B cell (primary cell): ENCODE results near the gene ZMPSTE24. TPM values are rescaled to one million over a fixed set of nuclear protein-coding genes. Genes with fewer than 3 reads are reported as not detected.

ENCODE experiments used
- ATAC-seq: fragments of 200-7000 bp; cut with Tn5 transposase; one replicate; pipeline ENCODE4 v1.10.0; 2021; ENCODE audit warnings: low read depth, mild to moderate bottlenecking, moderate number of reproducible peaks, moderate library complexity
- CTCF ChIA-PET: fragments of 350-600 bp; sonication (Branson Sonifier 250); formaldehyde crosslinking; loops from one replicate; lab custom pipeline; 2021; ENCODE audit warnings: antibody characterized with exemption, inconsistent platforms; lab: Charles Lee
- POLR2A ChIA-PET: fragments of 350-600 bp; sonication (Branson Sonifier 250); formaldehyde crosslinking; loops from one replicate; lab custom pipeline; 2021; ENCODE audit warnings: antibody characterized with exemption; lab: Charles Lee
- DNase-seq: peaks from one replicate; pipeline ENCODE4 v3.0.0; 2013
- H2AFZ ChIP-seq: 2 replicates; pipeline ENCODE4 v1.6.1; 2012; ENCODE audit warnings: mild to moderate bottlenecking, low read depth, low read length; ENCODE audit not compliant: insufficient read depth, poor library complexity, severe bottlenecking
- H3K27ac ChIP-seq, 2 donors: 1 replicate in 1 of 2; 2 replicates in 1 of 2; pipeline ENCODE4 v1.5.1; 2012 to 2013; ENCODE audit warnings: low read length in 2 of 2, mild to moderate bottlenecking in 2 of 2, moderate library complexity in 1 of 2
- H3K27me3 ChIP-seq, 4 experiments: fragments of 200-600 bp in 1 of 4; sonication (generic) in 1 of 4; replicated peaks in 1 of 4; 1 replicate in 2 of 4; 2 replicates in 2 of 4; pipeline versions ENCODE4 v1.6.1 to v1.7.0; 2013 to 2016; ENCODE audit warnings: low read length in 3 of 4, mild to moderate bottlenecking in 2 of 4, mixed read lengths in 1 of 4, moderate library complexity in 1 of 4; ENCODE audit not compliant: insufficient read depth in 4 of 4, control insufficient read depth in 3 of 4; ENCODE audit errors: control extremely low read depth in 1 of 4
- H3K36me3 ChIP-seq, 2 experiments: replicated peaks in 1 of 2; 1 replicate in 1 of 2; 2 replicates in 1 of 2; pipeline versions ENCODE4 v1.6.1 to v1.7.1; 2013; ENCODE audit warnings: low read length in 1 of 2; ENCODE audit not compliant: insufficient read depth in 2 of 2, control insufficient read depth in 1 of 2; ENCODE audit errors: control extremely low read depth in 1 of 2, extremely low read depth in 1 of 2
- H3K4me1 ChIP-seq, 2 donors: fragments of 200-600 bp in 1 of 2; sonication (generic) in 1 of 2; 1 replicate in 1 of 2; 2 replicates in 1 of 2; pipeline versions ENCODE4 v1.5.1 to v1.6.1; 2013 to 2017; ENCODE audit warnings: low read length in 2 of 2; ENCODE audit not compliant: control insufficient read depth in 2 of 2, insufficient read depth in 2 of 2
- H3K4me2 ChIP-seq: replicated peaks from 2 replicates; pipeline ENCODE3; 2012; ENCODE audit warnings: mild to moderate bottlenecking, low read depth, low read length; ENCODE audit not compliant: poor library complexity, severe bottlenecking
- H3K4me3 ChIP-seq, 5 experiments: fragments of 200-600 bp in 1 of 5; sonication (generic) in 1 of 5; 1 replicate in 3 of 5; 2 replicates in 2 of 5; pipeline versions ENCODE4 v1.5.1 to v1.7.0; 2011 to 2016; ENCODE audit warnings: low read length in 4 of 5, mild to moderate bottlenecking in 4 of 5, low read depth in 2 of 5, control low read depth in 1 of 5, moderate library complexity in 1 of 5; ENCODE audit not compliant: insufficient read depth in 1 of 5; ENCODE audit errors: control extremely low read depth in 1 of 5, extremely low read depth in 1 of 5
- H3K79me2 ChIP-seq: fragments of 200-600 bp; sonication (generic); one replicate; pipeline ENCODE4 v1.6.0; 2016; ENCODE audit warnings: low read length; ENCODE audit not compliant: control insufficient read depth, insufficient read depth
- H3K9ac ChIP-seq: fragments of 200-600 bp; sonication (generic); 2 replicates; pipeline ENCODE4 v1.6.1; 2017; ENCODE audit warnings: mild to moderate bottlenecking, low read length, moderate library complexity
- H3K9me3 ChIP-seq, 3 donors: one replicate each; pipeline versions ENCODE4 v1.6.1 to v1.7.1; 2013; ENCODE audit warnings: low read length in 2 of 3; ENCODE audit not compliant: control insufficient read depth in 2 of 3, insufficient read depth in 1 of 3; ENCODE audit errors: control extremely low read depth in 1 of 3
- H4K20me1 ChIP-seq: 2 replicates; pipeline ENCODE4 v1.6.0; 2012; ENCODE audit warnings: mild to moderate bottlenecking, low read length; ENCODE audit not compliant: insufficient read depth, control insufficient read depth, poor library complexity, severe bottlenecking
- H3K27ac Mint-ChIP-seq: one replicate; pipeline ENCODE4 v1.8.0; 2021; ENCODE audit warnings: mixed read lengths
- H3K27me3 Mint-ChIP-seq: one replicate; pipeline ENCODE4 v1.8.0; 2021; ENCODE audit warnings: mixed read lengths
- H3K4me1 Mint-ChIP-seq: one replicate; pipeline ENCODE4 v1.8.0; 2021; ENCODE audit warnings: mixed read lengths
- H3K4me3 Mint-ChIP-seq: one replicate; pipeline ENCODE4 v1.8.0; 2021; ENCODE audit warnings: mixed read lengths
- H3K9me3 Mint-ChIP-seq: one replicate; pipeline ENCODE4 v1.8.0; 2022; ENCODE audit warnings: mixed read lengths; ENCODE audit not compliant: insufficient read depth
- EZH2 ChIP-seq: IDR thresholded peaks from 2 replicates; pipeline ENCODE4 v1.6.1; 2012; ENCODE audit warnings: borderline replicate concordance, low read depth, mild to moderate bottlenecking, moderate library complexity, low read length; ENCODE audit not compliant: insufficient read depth, poor library complexity, severe bottlenecking
- WGBS: methylation state at CpG from one replicate; pipeline ENCODE4 v1.1.5; 2013; ENCODE audit warnings: missing lambda C conversion rate; ENCODE audit not compliant: insufficient coverage; 5-methylcytosine and 5-hydroxymethylcytosine counted together
- intact Hi-C: fragments of 100-400 bp; cut with micrococcal nuclease; formaldehyde crosslinking; loops from one replicate; pipeline ENCODE4 v1.10.0; 2022
- polyA plus RNA-seq: library from polyadenylated mRNA; depleted of rRNA; stranded (reverse); fragments of >200 nt; gene quantifications from 2 replicates; pipeline ENCODE4 v1.2.3, GENCODE V29; 2012
- total RNA-seq, 2 donors: library from RNA; stranded (reverse); fragments of 120-200 nt in 1 of 2; gene quantifications; 1 replicate in 1 of 2; 2 replicates in 1 of 2; pipeline versions ENCODE4 v1.2.3 to v1.2.4, GENCODE V29; 2013 to 2022
- TF ChIP-seq, protein P1 (sequence below): fragments of 200-600 bp; IDR thresholded peaks from one replicate; pipeline ENCODE4 v1.8.0; 2022; ENCODE audit warnings: antibody characterized with exemption, mild to moderate bottlenecking

Gene ZMPSTE24
- total and polyA plus RNA-seq, 2 donors (not counting 1 experiment from before 2014, with no cell fraction given), result 3.5 to 18.5 TPM

DNA sequence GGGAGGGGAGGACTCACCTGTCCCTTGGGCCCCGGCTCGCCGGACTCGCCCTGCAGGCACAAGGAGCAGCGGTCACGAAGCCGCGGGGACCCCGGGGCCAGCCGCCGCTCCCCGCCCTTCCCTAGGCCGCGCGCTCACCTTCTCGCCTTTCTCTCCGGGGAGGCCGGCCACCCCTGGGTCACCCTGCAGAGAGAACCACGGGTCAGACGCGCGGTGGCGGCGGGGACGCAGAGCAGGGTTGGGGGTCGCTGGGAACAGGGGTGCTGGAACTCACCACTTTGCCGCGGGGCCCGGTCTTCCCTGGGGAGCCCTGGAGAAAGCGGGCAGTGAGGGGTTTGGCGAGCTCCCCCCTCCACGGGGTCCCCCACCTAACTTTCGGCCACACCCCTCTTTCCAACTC, 45.8 kb downstream of the ZMPSTE24 start:
- no peaks in the 10 kb centered on the region for H3K9me3 Mint-ChIP-seq
- ChIA-PET CTCF (no interaction called here), POLR2A (no interaction called here)
- TF ChIP-seq EZH2, result no peak
- TF ChIP-seq, protein P1, sequence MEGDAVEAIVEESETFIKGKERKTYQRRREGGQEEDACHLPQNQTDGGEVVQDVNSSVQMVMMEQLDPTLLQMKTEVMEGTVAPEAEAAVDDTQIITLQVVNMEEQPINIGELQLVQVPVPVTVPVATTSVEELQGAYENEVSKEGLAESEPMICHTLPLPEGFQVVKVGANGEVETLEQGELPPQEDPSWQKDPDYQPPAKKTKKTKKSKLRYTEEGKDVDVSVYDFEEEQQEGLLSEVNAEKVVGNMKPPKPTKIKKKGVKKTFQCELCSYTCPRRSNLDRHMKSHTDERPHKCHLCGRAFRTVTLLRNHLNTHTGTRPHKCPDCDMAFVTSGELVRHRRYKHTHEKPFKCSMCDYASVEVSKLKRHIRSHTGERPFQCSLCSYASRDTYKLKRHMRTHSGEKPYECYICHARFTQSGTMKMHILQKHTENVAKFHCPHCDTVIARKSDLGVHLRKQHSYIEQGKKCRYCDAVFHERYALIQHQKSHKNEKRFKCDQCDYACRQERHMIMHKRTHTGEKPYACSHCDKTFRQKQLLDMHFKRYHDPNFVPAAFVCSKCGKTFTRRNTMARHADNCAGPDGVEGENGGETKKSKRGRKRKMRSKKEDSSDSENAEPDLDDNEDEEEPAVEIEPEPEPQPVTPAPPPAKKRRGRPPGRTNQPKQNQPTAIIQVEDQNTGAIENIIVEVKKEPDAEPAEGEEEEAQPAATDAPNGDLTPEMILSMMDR, result no peak
- H3K4me3 Mint-ChIP-seq, result no peak overlapping the region
- Histone ChIP-seq H2AFZ (no peak overlapping the region), H3K9ac (no peak overlapping the region), H3K4me3 (no peak overlapping the region), H3K27ac (no peak overlapping the region), H3K79me2 (no peaks in the 10 kb centered on the region), H3K4me1 (no peaks in the 10 kb centered on the region), H3K4me2 (no peak overlapping the region), H3K36me3 (no peaks in the 10 kb centered on the region), H4K20me1 (no peaks in the 10 kb centered on the region), H3K9me3 (no peaks in the 10 kb centered on the region), H3K27me3 (no peaks in the 10 kb centered on the region)
- intact Hi-C loops, result no loop called here
- 96% methylated on average over 31 of the region's 33 CpGs for WGBS
- H3K27ac Mint-ChIP-seq, result no peak overlapping the region
- ATAC-seq, result no peak
- no peaks in the 10 kb centered on the region for H3K27me3 Mint-ChIP-seq
- DNase-seq, result no peak
- H3K4me1 Mint-ChIP-seq, result no peaks in the 10 kb centered on the region

DNA sequence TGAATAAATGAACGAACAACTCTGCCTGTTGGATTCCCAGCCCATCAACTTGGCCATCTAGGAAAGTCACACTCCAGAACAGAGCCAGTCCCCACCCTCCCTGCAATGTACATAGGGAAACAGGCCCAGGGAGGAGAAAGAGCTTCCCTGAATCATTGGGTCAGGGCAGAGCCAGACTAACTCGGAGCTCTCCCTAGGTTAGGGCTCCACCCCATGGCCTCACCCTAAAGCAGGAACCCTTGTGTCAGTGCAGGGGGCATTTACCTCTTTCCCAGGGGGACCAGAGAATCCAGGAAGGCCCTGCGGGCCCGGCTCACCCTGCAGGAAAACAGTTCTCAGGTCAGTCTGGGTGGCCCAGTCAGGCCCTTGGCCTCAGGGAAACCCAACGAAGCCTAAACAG, 47.4 kb downstream of the ZMPSTE24 start:
- Histone ChIP-seq H3K4me3 (no peak overlapping the region), H3K9me3 (no peaks in the 10 kb centered on the region), H3K9ac (no peak overlapping the region), H3K4me2 (no peak overlapping the region), H4K20me1 (no peaks in the 10 kb centered on the region), H3K79me2 (no peaks in the 10 kb centered on the region), H2AFZ (no peak overlapping the region), H3K36me3 (no peaks in the 10 kb centered on the region), H3K4me1 (no peaks in the 10 kb centered on the region), H3K27me3 (no peaks in the 10 kb centered on the region), H3K27ac (no peak overlapping the region)
- ChIA-PET POLR2A (no interaction called here), CTCF (interaction anchor here (0.7 kb wide), 1 partner anchor 153 kb away, joined by 3 read pairs; no protein-coding TSS in a partner anchor)
- Mint-ChIP-seq H3K4me1 (no peaks in the 10 kb centered on the region), H3K9me3 (no peaks in the 10 kb centered on the region), H3K4me3 (no peak overlapping the region), H3K27ac (no peak overlapping the region), H3K27me3 (no peaks in the 10 kb centered on the region)
- WGBS, result 88% methylated on average over 3 of the region's 5 CpGs
- ATAC-seq (no peak), DNase-seq (no peak)
- TF ChIP-seq EZH2, result no peak
- TF ChIP-seq, protein P1, result no peak
- intact Hi-C loops, result no loop called here
